ENCODE data around the gene PRDM7.
"Not testable (repeated sequence)": the region's sequence is repeated elsewhere in the genome, so short reads cannot be mapped to it uniquely, and the experiment has no call there.

DNA sequence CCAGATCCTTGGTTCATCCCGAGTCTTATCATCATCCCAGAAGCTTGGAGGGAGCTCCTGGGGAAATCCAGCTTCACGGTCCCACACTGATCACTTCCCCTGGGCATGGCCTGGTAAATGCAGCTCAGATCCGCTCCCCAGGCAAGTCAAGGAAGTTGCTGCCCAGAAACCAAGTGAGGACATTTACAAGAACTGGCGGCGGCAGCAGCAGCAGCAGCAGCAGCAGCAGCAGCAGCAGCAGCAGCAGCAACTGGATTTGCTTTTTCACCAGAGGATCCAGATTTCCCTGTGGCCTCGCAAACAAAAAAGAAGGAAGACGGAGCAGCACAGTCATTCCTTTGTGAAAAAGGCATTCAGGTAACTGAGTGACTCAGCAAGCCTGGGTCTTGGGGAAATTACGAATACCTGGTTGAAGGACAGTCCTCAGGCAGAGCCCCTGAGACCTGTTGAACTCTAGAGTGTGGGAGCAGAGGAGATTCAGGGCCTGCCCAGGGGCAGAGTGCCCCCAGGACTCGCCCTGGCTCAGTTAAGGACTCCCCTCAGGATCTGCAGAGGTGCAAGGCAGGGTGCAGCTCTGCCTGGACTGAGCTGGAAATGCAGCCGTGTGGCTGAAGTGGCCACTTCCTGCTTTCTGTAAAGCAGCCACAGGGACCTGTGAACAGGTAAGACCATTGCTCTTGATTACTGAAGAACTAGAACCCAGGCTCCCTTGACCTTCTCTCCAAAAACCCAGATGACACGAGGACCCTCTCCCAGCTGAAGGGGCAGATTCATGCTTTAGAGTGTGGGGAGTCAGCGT lies 25.2 kb upstream of the PRDM7 start:
- TF ChIP-seq SMC3 (conservative IDR thresholded peaks at IDR 0.05; ENCODE audit: insufficient read depth, low read depth, low read length); TCF7 (IDR thresholded peaks at IDR 0.05; ENCODE audit: borderline replicate concordance); CBX8 (IDR thresholded peaks at IDR 0.05; ENCODE audit: borderline replicate concordance, extremely low read depth, low read depth, low read length, poor library complexity, severe bottlenecking); ELF4 (CRISPR knock-in tag; IDR thresholded peaks at IDR 0.05); RB1 (IDR thresholded peaks at IDR 0.05; ENCODE audit: low read depth); HDAC8 (tag; IDR thresholded peaks at IDR 0.05): not testable (repeated sequence)
- TF ChIP-seq, protein P1, sequence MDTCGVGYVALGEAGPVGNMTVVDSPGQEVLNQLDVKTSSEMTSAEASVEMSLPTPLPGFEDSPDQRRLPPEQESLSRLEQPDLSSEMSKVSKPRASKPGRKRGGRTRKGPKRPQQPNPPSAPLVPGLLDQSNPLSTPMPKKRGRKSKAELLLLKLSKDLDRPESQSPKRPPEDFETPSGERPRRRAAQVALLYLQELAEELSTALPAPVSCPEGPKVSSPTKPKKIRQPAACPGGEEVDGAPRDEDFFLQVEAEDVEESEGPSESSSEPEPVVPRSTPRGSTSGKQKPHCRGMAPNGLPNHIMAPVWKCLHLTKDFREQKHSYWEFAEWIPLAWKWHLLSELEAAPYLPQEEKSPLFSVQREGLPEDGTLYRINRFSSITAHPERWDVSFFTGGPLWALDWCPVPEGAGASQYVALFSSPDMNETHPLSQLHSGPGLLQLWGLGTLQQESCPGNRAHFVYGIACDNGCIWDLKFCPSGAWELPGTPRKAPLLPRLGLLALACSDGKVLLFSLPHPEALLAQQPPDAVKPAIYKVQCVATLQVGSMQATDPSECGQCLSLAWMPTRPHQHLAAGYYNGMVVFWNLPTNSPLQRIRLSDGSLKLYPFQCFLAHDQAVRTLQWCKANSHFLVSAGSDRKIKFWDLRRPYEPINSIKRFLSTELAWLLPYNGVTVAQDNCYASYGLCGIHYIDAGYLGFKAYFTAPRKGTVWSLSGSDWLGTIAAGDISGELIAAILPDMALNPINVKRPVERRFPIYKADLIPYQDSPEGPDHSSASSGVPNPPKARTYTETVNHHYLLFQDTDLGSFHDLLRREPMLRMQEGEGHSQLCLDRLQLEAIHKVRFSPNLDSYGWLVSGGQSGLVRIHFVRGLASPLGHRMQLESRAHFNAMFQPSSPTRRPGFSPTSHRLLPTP (IDR thresholded peaks at IDR 0.05; ENCODE audit: borderline replicate concordance, extremely low read depth, insufficient read length), result not testable (repeated sequence)
- TF ChIP-seq, protein P2, sequence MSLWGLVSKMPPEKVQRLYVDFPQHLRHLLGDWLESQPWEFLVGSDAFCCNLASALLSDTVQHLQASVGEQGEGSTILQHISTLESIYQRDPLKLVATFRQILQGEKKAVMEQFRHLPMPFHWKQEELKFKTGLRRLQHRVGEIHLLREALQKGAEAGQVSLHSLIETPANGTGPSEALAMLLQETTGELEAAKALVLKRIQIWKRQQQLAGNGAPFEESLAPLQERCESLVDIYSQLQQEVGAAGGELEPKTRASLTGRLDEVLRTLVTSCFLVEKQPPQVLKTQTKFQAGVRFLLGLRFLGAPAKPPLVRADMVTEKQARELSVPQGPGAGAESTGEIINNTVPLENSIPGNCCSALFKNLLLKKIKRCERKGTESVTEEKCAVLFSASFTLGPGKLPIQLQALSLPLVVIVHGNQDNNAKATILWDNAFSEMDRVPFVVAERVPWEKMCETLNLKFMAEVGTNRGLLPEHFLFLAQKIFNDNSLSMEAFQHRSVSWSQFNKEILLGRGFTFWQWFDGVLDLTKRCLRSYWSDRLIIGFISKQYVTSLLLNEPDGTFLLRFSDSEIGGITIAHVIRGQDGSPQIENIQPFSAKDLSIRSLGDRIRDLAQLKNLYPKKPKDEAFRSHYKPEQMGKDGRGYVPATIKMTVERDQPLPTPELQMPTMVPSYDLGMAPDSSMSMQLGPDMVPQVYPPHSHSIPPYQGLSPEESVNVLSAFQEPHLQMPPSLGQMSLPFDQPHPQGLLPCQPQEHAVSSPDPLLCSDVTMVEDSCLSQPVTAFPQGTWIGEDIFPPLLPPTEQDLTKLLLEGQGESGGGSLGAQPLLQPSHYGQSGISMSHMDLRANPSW (CRISPR knock-in tag; IDR thresholded peaks at IDR 0.05), result not testable (repeated sequence)
- TF ChIP-seq, protein P3, sequence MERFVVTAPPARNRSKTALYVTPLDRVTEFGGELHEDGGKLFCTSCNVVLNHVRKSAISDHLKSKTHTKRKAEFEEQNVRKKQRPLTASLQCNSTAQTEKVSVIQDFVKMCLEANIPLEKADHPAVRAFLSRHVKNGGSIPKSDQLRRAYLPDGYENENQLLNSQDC (CRISPR knock-in tag; IDR thresholded peaks at IDR 0.05), result not testable (repeated sequence)
- TF ChIP-seq, protein P4, sequence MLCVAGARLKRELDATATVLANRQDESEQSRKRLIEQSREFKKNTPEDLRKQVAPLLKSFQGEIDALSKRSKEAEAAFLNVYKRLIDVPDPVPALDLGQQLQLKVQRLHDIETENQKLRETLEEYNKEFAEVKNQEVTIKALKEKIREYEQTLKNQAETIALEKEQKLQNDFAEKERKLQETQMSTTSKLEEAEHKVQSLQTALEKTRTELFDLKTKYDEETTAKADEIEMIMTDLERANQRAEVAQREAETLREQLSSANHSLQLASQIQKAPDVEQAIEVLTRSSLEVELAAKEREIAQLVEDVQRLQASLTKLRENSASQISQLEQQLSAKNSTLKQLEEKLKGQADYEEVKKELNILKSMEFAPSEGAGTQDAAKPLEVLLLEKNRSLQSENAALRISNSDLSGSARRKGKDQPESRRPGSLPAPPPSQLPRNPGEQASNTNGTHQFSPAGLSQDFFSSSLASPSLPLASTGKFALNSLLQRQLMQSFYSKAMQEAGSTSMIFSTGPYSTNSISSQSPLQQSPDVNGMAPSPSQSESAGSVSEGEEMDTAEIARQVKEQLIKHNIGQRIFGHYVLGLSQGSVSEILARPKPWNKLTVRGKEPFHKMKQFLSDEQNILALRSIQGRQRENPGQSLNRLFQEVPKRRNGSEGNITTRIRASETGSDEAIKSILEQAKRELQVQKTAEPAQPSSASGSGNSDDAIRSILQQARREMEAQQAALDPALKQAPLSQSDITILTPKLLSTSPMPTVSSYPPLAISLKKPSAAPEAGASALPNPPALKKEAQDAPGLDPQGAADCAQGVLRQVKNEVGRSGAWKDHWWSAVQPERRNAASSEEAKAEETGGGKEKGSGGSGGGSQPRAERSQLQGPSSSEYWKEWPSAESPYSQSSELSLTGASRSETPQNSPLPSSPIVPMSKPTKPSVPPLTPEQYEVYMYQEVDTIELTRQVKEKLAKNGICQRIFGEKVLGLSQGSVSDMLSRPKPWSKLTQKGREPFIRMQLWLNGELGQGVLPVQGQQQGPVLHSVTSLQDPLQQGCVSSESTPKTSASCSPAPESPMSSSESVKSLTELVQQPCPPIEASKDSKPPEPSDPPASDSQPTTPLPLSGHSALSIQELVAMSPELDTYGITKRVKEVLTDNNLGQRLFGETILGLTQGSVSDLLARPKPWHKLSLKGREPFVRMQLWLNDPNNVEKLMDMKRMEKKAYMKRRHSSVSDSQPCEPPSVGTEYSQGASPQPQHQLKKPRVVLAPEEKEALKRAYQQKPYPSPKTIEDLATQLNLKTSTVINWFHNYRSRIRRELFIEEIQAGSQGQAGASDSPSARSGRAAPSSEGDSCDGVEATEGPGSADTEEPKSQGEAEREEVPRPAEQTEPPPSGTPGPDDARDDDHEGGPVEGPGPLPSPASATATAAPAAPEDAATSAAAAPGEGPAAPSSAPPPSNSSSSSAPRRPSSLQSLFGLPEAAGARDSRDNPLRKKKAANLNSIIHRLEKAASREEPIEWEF (CRISPR knock-in tag; IDR thresholded peaks at IDR 0.05), result not testable (repeated sequence)

All from K562 (cell line).